Small intestine (tissue), 16 donors: ENCODE results near the gene LAIR2. TPM values are rescaled to one million over a fixed set of nuclear protein-coding genes. Genes with fewer than 3 reads are reported as not detected.

Source experiments
- DNase-seq, 2 donors: peaks; one replicate each; pipeline versions ENCODE4 v3.0.0 to v3.0.0-alpha.2; 2013
- FAIRE-seq: peaks from 2 replicates; lab custom pipeline; 2012; peaks lifted over from hg19 to GRCh38; lab: Jason Lieb, UNC
- H3K27ac ChIP-seq, 3 donors: one replicate each; pipeline ENCODE4 v1.5.1; 2013; ENCODE audit warnings: low read length in 2 of 3, mild to moderate bottlenecking in 2 of 3, control low read depth in 1 of 3, inconsistent platforms in 1 of 3, low read depth in 1 of 3, moderate library complexity in 1 of 3
- H3K27me3 ChIP-seq, 3 donors: one replicate each; pipeline ENCODE4 v1.6.1; 2013; ENCODE audit warnings: low read length in 3 of 3, inconsistent platforms in 1 of 3; ENCODE audit not compliant: control insufficient read depth in 3 of 3, insufficient read depth in 3 of 3
- H3K36me3 ChIP-seq, 3 donors: one replicate each; pipeline ENCODE4 v1.6.1; 2013; ENCODE audit warnings: low read length in 3 of 3, inconsistent platforms in 1 of 3, low read depth in 1 of 3, mild to moderate bottlenecking in 1 of 3, moderate library complexity in 1 of 3; ENCODE audit not compliant: control insufficient read depth in 3 of 3, insufficient read depth in 2 of 3
- H3K4me1 ChIP-seq, 3 donors: one replicate each; pipeline ENCODE4 v1.6.1; 2013; ENCODE audit warnings: low read length in 2 of 3, inconsistent platforms in 1 of 3, low read depth in 1 of 3, mild to moderate bottlenecking in 1 of 3, moderate library complexity in 1 of 3; ENCODE audit not compliant: control insufficient read depth in 3 of 3, insufficient read depth in 2 of 3
- H3K4me3 ChIP-seq, 3 donors: one replicate each; pipeline ENCODE4 v1.5.1; 2013; ENCODE audit warnings: low read length in 3 of 3, control low read depth in 1 of 3, inconsistent platforms in 1 of 3, low read depth in 1 of 3, mild to moderate bottlenecking in 1 of 3, moderate library complexity in 1 of 3
- H3K9me3 ChIP-seq, 2 donors: one replicate each; pipeline ENCODE4 v1.6.1; 2013; ENCODE audit warnings: low read depth in 1 of 2, low read length in 1 of 2; ENCODE audit not compliant: control insufficient read depth in 2 of 2, insufficient read depth in 1 of 2
- WGBS, 3 donors: extraction: QIAGEN DNeasy Blood & Tissue Kit; methylation state at CpG; one replicate each; pipeline ENCODE4 v1.1.7; 2013; 5-methylcytosine and 5-hydroxymethylcytosine counted together
- long read RNA-seq, 10 donors: transcript quantifications; one replicate each; lab custom pipeline, GENCODE V29; 2026
- polyA plus RNA-seq, 4 donors: library from polyadenylated mRNA; stranded (reverse) in 3 of 4; unstranded in 1 of 4; fragments of 200-250 nt in 3 of 4; fragments of 120-200 nt in 1 of 4; gene quantifications; one replicate each; pipeline versions ENCODE4 v1.2.1 to v1.2.3, GENCODE V29; 2013
- donor health status: healthy with polysubstance abuse.
- donor health status: control.
- donor health status: control.
- donor health status: Bipolar disorder and iron deficiency.
- donor health status: healthy.

LAIR2 gene
- polyA plus RNA-seq: under 1 TPM in 2 of 4 donors, not detected in 2; 0.09 to 0.33 TPM
- long read RNA-seq, donor 1: 0 reads
- long read RNA-seq, donor 2: 0 reads
- long read RNA-seq, donor 3: 0 reads
- long read RNA-seq, donor 4: 0 reads
- long read RNA-seq, donor 5: 0 reads
- long read RNA-seq, donor 6: 0 reads
- long read RNA-seq, donor 7: 0 reads
- long read RNA-seq, donor 8: 0 reads
- long read RNA-seq, donor 9: 0 reads
- long read RNA-seq, donor 10: 0 reads

DNA sequence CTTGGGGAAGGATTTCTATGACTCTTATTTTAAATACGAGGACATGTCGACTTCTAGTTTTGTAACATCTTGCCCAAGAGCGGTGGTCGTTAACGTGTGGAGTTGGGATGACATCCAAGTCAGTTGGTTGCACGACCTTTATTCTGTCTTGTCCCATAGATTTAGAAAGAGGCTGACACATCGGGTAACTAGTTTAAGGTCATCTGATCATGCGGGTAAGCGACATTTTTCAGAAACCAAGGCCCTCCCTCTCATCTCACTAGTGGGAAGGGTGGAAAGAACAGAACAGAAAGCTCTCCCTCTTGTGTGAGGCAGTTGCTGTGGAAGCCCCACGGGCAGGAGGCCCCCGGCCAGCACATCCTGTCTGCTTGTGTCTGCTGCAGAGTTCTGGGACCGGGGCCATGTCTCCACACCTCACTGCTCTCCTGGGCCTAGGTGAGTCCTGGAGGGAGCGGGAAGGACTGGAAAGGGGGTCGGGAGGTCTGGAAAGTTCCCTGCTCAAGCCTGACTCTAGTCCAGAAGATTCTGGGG is at the start of gene LAIR2:
Gene LAIR2, plus strand, starts transcription at position 314 of the 531 bp plus-strand sequence. Its CDS starts 88 bp downstream, at position 402.
- FAIRE-seq (no peak), DNase-seq (no peak)
- no peaks in the 10 kb centered on the region for H3K27me3 ChIP-seq
- no peak within 1 kb of the TSS for H3K27ac ChIP-seq
- no peaks in the 10 kb centered on the region for H3K36me3 ChIP-seq
- 67 to 80% (median 69%) methylated on average over 14 of the region's 14 CpGs for WGBS, 3 donors
- H3K9me3 ChIP-seq: no peaks in the 10 kb centered on the region
- H3K4me1 ChIP-seq: no peaks in the 10 kb centered on the region
- no peak within 1 kb of the TSS for H3K4me3 ChIP-seq

GRCh38 chr19:54453921-54454780 is 48.5 kb upstream of the LAIR2 start:
- 89 to 93% (median 93%) methylated on average over 30 to 31 of the region's 31 CpGs for WGBS, 3 donors
- Histone ChIP-seq H3K4me1 (peaks cover 0 to 9% (median 3%) of the 10 kb centered on the region in 3 donors), H3K27me3 (no peaks in the 10 kb centered on the region), H3K9me3 (no peaks in the 10 kb centered on the region), H3K36me3 (peaks cover 32 to 84% (median 70%) of the 10 kb centered on the region in 3 donors), H3K27ac (no peak overlapping the region), H3K4me3 (no peak overlapping the region)
- no peak for DNase-seq
- no peak for FAIRE-seq

DNA sequence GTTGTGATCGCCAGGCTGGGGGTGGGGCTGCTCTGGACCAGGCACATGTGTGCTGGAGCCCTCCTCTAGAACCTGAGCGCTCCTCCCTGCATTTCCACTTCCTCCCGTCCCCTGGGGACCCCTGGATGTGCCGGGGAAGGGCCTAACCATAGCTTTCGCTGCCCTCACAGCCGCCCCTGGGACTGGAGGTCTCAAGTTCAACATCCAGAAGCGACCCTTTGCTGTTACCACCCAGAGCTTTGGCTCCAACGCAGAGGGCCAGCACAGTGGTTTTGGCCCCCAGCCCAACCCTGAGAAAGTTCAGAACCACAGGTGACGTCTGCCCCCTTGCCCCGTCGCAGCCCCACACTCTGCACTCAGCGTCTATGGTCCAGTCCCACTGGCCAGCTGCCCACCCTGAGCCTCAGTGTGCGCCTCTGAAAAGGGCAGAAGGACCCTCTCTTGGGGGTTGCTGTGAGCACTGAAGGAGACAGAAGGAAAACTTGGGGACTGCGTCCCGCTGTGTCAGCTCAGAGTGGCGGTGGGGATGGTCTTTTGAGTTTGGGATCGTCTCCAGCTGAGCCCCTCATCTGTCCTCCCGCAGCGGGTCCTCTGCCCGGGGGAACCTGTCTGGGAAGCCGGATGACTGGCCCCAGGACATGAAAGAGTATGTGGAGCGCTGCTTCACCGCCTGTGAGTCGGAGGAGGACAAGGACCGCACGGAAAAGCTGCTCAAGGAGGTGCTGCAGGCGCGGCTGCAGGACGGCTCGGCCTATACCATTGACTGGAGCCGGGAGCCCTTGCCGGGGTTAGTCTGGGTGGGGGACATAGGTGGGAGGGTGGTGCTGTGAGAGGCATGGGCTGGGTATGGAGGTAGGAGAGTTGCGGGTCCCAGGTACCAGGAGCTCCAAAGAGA is 47.6 kb upstream of the LAIR2 start:
- H3K4me1 ChIP-seq: peaks cover 0 to 9% (median 3%) of the 10 kb centered on the region in 3 donors
- peaks cover 32 to 93% (median 74%) of the 10 kb centered on the region in 3 donors for H3K36me3 ChIP-seq
- whole genome bisulfite sequencing, 3 donors: 92 to 94% (median 93%) methylated on average over 31 to 33 of the region's 33 CpGs
- no peak overlapping the region for H3K27ac ChIP-seq
- FAIRE-seq (no peak), DNase-seq (no peak)
- no peaks in the 10 kb centered on the region for H3K9me3 ChIP-seq
- no peak overlapping the region for H3K4me3 ChIP-seq
- H3K27me3 ChIP-seq: no peaks in the 10 kb centered on the region

- H3K27ac ChIP-seq: no peak overlapping the region
- peaks cover 36 to 96% (median 77%) of the 10 kb centered on the region in 3 donors for H3K36me3 ChIP-seq
- DNase-seq (no peak), FAIRE-seq (no peak)
- no peaks in the 10 kb centered on the region for H3K9me3 ChIP-seq
- 90 to 95% (median 93%) methylated on average over 35 to 40 of the region's 40 CpGs for WGBS, 3 donors
- H3K27me3 ChIP-seq: no peaks in the 10 kb centered on the region
- H3K4me3 ChIP-seq: no peak overlapping the region
- peaks cover 0 to 7% (median under 1%) of the 10 kb centered on the region in 3 donors for H3K4me1 ChIP-seq
These were observed 46.7 kb upstream of the LAIR2 start for GRCh38 chr19:54455786-54456422.

DNA sequence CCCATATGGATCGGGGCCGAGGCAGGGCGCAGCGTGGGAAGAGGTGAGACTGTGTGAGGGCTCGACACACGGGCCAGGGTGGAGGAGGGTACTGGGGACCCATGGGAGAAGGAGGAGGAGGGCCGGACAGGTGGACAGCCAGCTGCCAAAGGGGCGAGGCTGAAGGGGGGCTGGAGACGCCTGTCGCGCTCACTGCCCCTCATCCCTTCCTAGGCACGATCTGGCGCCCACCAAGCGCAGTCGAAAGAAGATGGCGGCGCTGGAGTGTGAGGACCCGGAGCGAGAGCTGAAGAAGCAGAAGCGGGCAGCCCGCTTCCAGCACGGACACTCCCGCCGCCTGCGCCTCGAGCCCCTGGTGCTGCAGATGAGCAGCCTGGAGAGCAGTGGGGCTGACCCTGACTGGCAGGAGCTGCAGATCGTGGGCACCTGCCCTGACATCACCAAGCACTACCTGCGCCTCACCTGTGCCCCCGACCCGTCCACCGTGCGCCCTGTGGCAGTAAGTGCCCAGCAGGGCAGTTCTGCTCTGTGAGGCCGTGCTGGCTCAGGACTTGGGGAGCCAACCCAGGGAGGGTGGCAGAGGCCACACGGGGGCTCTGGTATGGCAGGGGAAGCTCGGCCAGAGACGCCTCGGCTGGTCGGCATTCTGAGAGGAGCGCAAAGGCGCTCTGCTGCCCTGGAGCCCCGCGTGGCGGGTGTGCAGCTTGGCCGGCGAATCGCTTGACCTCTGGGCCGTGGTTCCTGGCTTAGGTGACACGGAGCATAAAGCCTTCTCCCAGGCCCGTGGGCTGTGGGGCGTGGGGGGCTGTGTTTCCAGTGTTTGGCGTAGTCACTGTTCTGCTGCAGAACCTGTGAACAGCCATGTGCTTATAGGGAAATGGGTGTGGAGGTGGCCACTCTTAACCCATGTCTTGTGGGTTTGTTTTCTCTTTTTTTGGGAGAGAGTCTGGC is 45.9 kb upstream of the LAIR2 start:
- Histone ChIP-seq H3K4me1 (peaks cover 0 to under 1% (median 0%) of the 10 kb centered on the region in 3 donors), H3K27ac (no peak overlapping the region), H3K4me3 (no peak overlapping the region), H3K9me3 (no peaks in the 10 kb centered on the region), H3K36me3 (peaks cover 36 to 98% (median 77%) of the 10 kb centered on the region in 3 donors), H3K27me3 (no peaks in the 10 kb centered on the region)
- FAIRE-seq: no peak
- no peak for DNase-seq
- WGBS, 3 donors: 91 to 94% (median 94%) methylated on average over 50 to 51 of the region's 51 CpGs

DNA sequence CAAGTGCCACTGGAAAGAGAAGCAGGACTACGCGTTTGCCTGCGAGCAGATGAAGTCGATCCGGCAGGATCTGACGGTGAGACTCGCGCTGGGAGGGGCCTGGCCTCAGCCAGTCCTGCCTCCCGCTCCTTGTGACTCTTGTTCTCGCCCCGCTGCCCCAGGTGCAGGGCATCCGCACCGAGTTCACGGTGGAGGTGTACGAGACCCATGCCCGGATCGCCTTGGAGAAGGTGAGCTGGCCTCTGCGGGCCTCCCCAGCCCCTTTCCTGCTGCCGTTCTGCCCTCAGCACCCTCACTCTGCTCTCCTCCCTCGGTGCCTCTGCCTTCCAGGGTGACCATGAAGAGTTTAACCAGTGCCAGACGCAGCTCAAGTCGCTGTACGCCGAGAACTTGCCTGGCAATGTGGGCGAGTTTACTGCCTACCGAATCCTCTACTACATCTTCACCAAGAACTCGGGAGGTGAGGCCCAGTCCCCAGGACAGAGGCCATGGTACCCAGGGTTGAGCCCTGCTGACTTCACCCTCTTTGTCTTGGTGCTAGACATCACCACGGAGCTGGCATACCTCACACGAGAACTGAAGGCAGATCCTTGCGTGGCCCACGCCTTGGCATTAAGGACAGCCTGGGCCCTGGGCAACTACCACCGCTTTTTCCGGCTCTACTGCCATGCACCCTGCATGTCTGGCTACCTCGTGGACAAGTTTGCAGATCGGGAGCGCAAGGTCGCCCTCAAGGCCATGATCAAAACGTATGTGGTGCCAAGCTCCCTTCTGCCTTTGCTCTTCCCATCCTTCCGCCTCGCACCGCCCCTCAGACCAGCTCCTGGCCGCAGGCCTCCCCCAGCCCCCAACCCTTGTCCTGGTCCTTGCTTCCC is 44.6 kb upstream of the LAIR2 start:
- DNase-seq: no peak

More for the DNA sequence above, 44.6 kb upstream of the LAIR2 start:
- Histone ChIP-seq H3K27me3 (no peaks in the 10 kb centered on the region), H3K4me1 (peaks cover 0 to 12% (median 0%) of the 10 kb centered on the region in 3 donors), H3K36me3 (peaks cover 24 to 97% (median 64%) of the 10 kb centered on the region in 3 donors), H3K9me3 (no peaks in the 10 kb centered on the region), H3K4me3 (no peak overlapping the region), H3K27ac (no peak overlapping the region)
- no peak for FAIRE-seq
- WGBS, 3 donors: 92 to 95% (median 92%) methylated on average over 42 of the region's 42 CpGs
